HepG2 (cell line): Measurements from ENCODE around the gene FGFR3. TPM values are rescaled to one million over a fixed set of nuclear protein-coding genes. Genes with fewer than 3 reads are reported as not detected.

Experiments
- HMGA1 ChIP-seq: sonication (generic); formaldehyde crosslinking; conservative IDR thresholded peaks from 2 replicates; pipeline ENCODE4 v1.4.0; 2020; ENCODE audit warnings: missing genetic modification reagents
- HNRNPL ChIP-seq: fragments of 200-400 bp; formaldehyde crosslinking; IDR thresholded peaks from 2 replicates; pipeline ENCODE4 v1.6.1; 2017; ENCODE audit warnings: mild to moderate bottlenecking, low read depth, low read length
- MBD4 ChIP-seq: IDR thresholded peaks from 2 replicates; pipeline ENCODE4 v1.6.1; 2012; ENCODE audit warnings: low read length, inconsistent platforms, borderline replicate concordance
- RARA ChIP-seq: IDR thresholded peaks from 2 replicates; pipeline ENCODE4 v1.6.1; 2016; ENCODE audit warnings: missing genetic modification reagents, missing compliant biosample characterization
- REL ChIP-seq: sonication (generic); formaldehyde crosslinking; conservative IDR thresholded peaks from 2 replicates; pipeline ENCODE4 v1.8.0; 2022; ENCODE audit warnings: mild to moderate bottlenecking, missing genetic modification reagents, moderate library complexity
- SMC3 ChIP-seq: IDR thresholded peaks from 2 replicates; pipeline ENCODE4 v1.6.1; 2011; ENCODE audit warnings: low read length, improper control_type of control experiment
- TEAD2 ChIP-seq: sonication (generic); formaldehyde crosslinking; IDR thresholded peaks from 2 replicates; pipeline ENCODE4 v1.9.0; 2021; ENCODE audit warnings: missing genetic modification reagents
- THAP9 ChIP-seq: sonication (generic); formaldehyde crosslinking; IDR thresholded peaks from 2 replicates; pipeline ENCODE4; 2020; ENCODE audit warnings: missing genetic modification reagents, mild to moderate bottlenecking, borderline replicate concordance
- TOPORS ChIP-seq: sonication (generic); formaldehyde crosslinking; IDR thresholded peaks from 2 replicates; pipeline ENCODE4 v1.8.0; 2023; ENCODE audit warnings: mild to moderate bottlenecking, missing genetic modification reagents
- ZNF362 ChIP-seq: sonication (generic); formaldehyde crosslinking; IDR thresholded peaks from 2 replicates; pipeline ENCODE4 v1.4.0; 2020; ENCODE audit warnings: missing genetic modification reagents, mild to moderate bottlenecking, borderline replicate concordance
- ZNF790 ChIP-seq: sonication (generic); formaldehyde crosslinking; IDR thresholded peaks from 2 replicates; pipeline ENCODE4 v1.8.0; 2022; ENCODE audit warnings: missing genetic modification reagents, mild to moderate bottlenecking, borderline replicate concordance
- polyA plus RNA-seq, 8 experiments: library from polyadenylated mRNA; depleted of rRNA in 3 of 8; stranded (reverse) in 7 of 8; unstranded in 1 of 8; fragments of >200 nt; fragmentation: Illumina TruSeq in 4 of 8; extraction: Trizol in 4 of 8; gene quantifications; 2 replicates each; pipeline versions ENCODE4 v1.2.1 to v1.2.3, GENCODE V29; 2011 to 2016; ENCODE audit warnings: low read depth in 4 of 8, missing spikeins in 1 of 8, mixed read lengths in 1 of 8; ENCODE audit not compliant: insufficient read depth in 1 of 8
- total RNA-seq, 5 experiments: library from RNA; depleted of rRNA; stranded (reverse); fragments of >200 nt; fragmentation: Illumina TruSeq; extraction: Trizol; gene quantifications; 2 replicates each; pipeline ENCODE4 v1.2.3, GENCODE V29; 2016; ENCODE audit warnings: low read depth in 1 of 5
- TF ChIP-seq, protein P1 (sequence below): sonication (generic); formaldehyde crosslinking; IDR thresholded peaks from 2 replicates; pipeline ENCODE4 v1.8.0; 2022; ENCODE audit warnings: missing genetic modification reagents, mild to moderate bottlenecking, borderline replicate concordance
- TF ChIP-seq, protein P2 (sequence below): sonication (generic); formaldehyde crosslinking; IDR thresholded peaks from 2 replicates; pipeline ENCODE4 v1.4.0; 2020; ENCODE audit warnings: missing genetic modification reagents
- TF ChIP-seq, protein P3 (sequence below): sonication (generic); formaldehyde crosslinking; IDR thresholded peaks from 2 replicates; pipeline ENCODE4 v1.4.0; 2020; ENCODE audit warnings: mild to moderate bottlenecking, missing genetic modification reagents

FGFR3 gene
- total and polyA plus RNA-seq, 2 of the 13 experiments (the other 11 are each of a cell fraction or from before 2014, with no cell fraction given): 103 to 109 TPM

GRCh38 chr4:1770791-1771231, 22.3 kb upstream of the FGFR3 start (continued):
- TF ChIP-seq, protein P1, sequence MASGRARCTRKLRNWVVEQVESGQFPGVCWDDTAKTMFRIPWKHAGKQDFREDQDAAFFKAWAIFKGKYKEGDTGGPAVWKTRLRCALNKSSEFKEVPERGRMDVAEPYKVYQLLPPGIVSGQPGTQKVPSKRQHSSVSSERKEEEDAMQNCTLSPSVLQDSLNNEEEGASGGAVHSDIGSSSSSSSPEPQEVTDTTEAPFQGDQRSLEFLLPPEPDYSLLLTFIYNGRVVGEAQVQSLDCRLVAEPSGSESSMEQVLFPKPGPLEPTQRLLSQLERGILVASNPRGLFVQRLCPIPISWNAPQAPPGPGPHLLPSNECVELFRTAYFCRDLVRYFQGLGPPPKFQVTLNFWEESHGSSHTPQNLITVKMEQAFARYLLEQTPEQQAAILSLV (CRISPR knock-in tag): no peak
- no peak for TF ChIP-seq TOPORS (CRISPR knock-in tag)
- no peak for TF ChIP-seq THAP9 (CRISPR knock-in tag)
- no peak for TF ChIP-seq SMC3
- TF ChIP-seq MBD4: no peak
- TF ChIP-seq, protein P2, sequence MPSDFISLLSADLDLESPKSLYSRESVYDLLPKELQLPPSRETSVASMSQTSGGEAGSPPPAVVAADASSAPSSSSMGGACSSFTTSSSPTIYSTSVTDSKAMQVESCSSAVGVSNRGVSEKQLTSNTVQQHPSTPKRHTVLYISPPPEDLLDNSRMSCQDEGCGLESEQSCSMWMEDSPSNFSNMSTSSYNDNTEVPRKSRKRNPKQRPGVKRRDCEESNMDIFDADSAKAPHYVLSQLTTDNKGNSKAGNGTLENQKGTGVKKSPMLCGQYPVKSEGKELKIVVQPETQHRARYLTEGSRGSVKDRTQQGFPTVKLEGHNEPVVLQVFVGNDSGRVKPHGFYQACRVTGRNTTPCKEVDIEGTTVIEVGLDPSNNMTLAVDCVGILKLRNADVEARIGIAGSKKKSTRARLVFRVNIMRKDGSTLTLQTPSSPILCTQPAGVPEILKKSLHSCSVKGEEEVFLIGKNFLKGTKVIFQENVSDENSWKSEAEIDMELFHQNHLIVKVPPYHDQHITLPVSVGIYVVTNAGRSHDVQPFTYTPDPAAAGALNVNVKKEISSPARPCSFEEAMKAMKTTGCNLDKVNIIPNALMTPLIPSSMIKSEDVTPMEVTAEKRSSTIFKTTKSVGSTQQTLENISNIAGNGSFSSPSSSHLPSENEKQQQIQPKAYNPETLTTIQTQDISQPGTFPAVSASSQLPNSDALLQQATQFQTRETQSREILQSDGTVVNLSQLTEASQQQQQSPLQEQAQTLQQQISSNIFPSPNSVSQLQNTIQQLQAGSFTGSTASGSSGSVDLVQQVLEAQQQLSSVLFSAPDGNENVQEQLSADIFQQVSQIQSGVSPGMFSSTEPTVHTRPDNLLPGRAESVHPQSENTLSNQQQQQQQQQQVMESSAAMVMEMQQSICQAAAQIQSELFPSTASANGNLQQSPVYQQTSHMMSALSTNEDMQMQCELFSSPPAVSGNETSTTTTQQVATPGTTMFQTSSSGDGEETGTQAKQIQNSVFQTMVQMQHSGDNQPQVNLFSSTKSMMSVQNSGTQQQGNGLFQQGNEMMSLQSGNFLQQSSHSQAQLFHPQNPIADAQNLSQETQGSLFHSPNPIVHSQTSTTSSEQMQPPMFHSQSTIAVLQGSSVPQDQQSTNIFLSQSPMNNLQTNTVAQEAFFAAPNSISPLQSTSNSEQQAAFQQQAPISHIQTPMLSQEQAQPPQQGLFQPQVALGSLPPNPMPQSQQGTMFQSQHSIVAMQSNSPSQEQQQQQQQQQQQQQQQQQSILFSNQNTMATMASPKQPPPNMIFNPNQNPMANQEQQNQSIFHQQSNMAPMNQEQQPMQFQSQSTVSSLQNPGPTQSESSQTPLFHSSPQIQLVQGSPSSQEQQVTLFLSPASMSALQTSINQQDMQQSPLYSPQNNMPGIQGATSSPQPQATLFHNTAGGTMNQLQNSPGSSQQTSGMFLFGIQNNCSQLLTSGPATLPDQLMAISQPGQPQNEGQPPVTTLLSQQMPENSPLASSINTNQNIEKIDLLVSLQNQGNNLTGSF (CRISPR knock-in tag): no peak
- TF ChIP-seq, protein P3, sequence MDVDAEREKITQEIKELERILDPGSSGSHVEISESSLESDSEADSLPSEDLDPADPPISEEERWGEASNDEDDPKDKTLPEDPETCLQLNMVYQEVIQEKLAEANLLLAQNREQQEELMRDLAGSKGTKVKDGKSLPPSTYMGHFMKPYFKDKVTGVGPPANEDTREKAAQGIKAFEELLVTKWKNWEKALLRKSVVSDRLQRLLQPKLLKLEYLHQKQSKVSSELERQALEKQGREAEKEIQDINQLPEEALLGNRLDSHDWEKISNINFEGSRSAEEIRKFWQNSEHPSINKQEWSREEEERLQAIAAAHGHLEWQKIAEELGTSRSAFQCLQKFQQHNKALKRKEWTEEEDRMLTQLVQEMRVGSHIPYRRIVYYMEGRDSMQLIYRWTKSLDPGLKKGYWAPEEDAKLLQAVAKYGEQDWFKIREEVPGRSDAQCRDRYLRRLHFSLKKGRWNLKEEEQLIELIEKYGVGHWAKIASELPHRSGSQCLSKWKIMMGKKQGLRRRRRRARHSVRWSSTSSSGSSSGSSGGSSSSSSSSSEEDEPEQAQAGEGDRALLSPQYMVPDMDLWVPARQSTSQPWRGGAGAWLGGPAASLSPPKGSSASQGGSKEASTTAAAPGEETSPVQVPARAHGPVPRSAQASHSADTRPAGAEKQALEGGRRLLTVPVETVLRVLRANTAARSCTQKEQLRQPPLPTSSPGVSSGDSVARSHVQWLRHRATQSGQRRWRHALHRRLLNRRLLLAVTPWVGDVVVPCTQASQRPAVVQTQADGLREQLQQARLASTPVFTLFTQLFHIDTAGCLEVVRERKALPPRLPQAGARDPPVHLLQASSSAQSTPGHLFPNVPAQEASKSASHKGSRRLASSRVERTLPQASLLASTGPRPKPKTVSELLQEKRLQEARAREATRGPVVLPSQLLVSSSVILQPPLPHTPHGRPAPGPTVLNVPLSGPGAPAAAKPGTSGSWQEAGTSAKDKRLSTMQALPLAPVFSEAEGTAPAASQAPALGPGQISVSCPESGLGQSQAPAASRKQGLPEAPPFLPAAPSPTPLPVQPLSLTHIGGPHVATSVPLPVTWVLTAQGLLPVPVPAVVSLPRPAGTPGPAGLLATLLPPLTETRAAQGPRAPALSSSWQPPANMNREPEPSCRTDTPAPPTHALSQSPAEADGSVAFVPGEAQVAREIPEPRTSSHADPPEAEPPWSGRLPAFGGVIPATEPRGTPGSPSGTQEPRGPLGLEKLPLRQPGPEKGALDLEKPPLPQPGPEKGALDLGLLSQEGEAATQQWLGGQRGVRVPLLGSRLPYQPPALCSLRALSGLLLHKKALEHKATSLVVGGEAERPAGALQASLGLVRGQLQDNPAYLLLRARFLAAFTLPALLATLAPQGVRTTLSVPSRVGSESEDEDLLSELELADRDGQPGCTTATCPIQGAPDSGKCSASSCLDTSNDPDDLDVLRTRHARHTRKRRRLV (CRISPR knock-in tag): no peak
- peak; percentile 82 for TF ChIP-seq HNRNPL
- TF ChIP-seq TEAD2: no peak
- no peak for TF ChIP-seq HMGA1
- peak; percentile 70 for TF ChIP-seq RARA (CRISPR knock-in tag)
- no peak for TF ChIP-seq REL (CRISPR knock-in tag)
- no peak for TF ChIP-seq ZNF362 (CRISPR knock-in tag)
- no peak for TF ChIP-seq ZNF790
